ENCODE measurements around the gene TMEM266.

TMEM266 gene

DNA sequence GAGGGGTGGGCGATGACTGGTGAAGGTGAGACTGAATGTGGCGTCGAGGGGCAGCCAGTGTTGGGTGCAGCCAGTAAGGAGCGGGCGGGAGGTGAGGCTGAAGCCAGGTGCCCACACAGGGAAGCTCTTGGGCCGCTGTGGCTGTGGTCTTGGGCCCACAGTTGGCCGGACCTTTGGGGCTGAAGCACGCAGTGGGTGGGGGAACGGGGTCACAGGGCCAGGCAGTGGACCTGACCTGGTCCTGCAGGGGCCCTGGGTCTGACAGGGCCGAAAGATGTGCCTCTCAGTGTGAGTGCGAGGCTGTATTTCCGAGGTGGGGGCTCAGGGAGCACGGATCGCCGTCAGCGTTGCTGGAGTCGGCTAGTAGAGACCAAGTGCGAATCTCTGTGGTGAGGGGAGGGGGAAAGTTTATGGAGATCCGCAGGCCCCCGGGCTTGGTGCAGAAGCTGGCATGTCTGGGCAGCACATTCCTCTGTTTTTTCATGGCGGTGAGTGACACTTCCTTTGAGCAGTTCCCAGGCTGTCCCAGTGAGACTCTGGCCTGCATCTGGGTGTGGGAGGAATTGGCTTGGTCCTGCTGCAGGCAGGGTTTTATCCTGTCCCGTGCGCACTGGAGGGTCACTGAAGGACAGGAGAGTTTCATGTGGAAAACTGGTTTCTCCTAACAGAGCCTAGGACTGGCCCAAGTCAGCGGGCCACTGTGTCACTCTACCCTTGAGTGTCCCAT, 100.8 kb downstream of the TMEM266 start:
- DNase-seq (ENCODE audit: low spot score), result no peak
- no peak for FAIRE-seq

DNA sequence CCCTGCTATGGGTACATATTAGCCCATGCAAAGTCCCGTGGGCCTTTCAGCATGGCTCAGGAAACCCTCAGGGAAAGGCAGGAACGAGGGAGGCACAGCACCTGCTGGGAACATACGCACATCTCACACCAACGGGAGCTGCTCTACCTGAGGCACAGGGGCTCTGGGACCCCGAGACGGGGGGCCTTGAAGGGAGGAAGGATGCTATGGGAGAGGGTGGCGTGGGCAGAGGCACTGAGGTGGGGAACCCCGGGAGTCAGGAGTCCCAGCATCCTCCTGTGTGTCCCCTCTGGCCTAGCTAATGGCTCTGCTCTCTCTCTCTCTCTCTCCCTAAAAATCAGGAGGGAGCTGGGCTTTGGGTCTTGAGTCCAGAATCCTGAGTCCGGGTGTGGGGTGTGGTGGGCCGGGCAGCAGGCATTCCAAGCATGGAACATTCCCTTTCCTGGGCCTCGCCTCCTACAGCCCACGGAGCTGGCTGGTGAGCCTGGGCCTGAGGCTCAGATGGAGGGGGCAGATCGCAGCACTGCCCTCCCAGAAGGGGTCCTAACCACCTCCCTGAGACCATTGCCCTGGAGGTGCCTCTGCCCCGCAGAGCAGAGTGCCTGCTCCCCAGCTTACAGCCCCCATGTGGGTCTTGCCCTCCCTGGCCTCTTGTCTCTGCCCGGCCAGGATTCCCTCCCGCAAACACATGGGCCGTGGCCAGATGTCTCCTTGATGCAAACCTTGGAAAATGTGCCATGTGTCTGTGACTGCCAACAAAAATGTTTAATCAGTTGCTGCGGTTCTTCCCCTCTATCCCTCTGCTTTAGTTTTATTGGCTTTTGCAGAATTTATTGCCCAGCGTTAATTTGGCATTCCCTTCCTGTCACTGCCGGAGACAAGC, 101.6 kb downstream of the TMEM266 start:
- DNase-seq (ENCODE audit: low spot score) (no peak), FAIRE-seq (no peak)

DNA sequence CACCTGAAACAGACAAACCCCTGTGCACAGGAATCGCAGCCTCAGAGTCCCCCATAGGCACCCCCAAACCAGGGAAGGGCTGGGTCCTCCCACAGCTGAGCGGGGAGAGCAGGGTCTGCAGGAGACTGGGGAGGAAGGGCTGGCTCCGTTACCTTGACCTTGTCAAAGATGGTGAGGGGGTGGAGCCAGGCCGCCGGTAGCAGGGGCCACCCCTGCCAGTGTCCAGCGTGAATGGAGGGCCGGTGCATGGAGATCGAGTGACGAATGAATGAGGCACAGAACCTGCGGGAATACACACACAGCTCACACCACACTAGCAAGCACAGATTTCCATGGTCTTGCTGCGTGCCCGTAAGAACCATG, 102.2 kb downstream of the TMEM266 start:
- DNase-seq (ENCODE audit: low spot score), result no peak
- no peak for FAIRE-seq

DNA sequence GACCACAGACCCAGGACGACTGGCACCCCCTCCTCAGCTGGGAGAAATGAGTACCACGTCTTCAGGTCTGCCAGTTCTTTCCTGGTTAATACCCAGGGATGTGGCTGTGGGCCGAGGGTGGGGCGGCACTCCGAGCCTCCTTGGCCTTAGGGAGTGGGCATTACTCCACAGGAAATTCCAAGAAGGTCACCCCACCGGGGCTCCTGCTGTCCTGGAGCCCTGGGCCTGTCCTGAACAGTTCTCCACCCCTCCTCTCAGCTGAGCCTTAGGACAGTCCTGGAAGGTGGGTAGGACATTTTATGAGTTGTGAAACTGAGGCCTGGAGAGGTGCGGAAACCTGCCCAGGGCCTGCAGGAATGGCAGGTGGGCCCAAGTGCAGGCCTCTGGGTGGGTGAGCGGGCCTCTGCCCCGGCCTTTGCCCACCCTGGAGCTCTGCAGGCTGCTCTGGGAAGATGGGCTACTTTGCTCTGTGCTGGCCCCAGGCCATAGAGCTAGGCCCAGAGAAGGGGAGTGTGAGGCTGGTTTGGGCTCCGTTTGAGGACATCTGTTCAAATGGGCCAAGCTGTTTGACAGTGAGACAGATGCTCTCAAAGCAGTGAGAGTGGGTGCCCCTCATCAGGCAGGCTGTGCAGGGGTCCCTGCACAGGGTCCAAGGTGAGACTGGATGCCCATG, 103.1 kb downstream of the TMEM266 start:
- DNase-seq (ENCODE audit: low spot score) (no peak), FAIRE-seq (no peak)

DNA sequence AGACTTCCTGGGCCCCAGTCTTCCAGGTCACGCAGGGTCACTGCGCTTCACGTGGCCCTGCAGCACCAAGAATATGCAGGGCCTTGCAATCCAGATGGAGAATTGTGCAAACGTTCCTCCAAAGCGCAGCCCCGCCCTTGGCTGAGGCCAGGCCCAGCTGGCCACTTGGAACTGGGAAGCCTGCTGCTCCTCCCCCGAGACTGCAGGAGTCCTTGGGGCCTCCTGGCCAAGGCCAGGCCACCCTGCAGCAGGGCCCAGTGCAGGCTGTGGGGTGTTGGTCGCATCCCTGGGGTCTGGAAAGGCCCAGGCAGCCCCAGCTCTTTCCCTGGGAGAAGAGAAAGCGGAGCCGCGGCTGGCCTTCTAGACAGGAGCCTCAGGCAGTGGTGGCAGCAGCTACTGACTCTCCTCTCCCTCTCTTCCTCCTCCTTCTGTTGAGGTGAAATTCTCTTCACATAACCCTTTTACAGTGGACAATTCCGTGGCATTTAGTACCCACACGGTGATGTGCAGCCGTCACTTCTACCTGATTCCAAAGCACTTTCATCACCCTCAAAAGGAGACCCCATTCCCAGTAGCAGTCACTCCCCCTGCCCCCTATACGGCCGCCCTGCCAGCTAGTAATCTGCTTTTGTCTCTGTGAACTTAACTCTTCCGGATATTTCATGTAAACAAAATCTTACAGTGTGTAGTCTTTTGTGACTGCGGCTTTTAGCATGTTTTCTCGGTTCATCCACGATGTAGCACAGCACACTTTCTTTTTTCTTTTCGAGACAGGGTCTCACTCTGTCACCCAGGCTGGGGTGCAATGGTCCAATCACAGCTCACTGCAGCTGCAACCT, 103.9 kb downstream of the TMEM266 start:
- DNase-seq (ENCODE audit: low spot score), result no peak
- no peak for FAIRE-seq

DNA sequence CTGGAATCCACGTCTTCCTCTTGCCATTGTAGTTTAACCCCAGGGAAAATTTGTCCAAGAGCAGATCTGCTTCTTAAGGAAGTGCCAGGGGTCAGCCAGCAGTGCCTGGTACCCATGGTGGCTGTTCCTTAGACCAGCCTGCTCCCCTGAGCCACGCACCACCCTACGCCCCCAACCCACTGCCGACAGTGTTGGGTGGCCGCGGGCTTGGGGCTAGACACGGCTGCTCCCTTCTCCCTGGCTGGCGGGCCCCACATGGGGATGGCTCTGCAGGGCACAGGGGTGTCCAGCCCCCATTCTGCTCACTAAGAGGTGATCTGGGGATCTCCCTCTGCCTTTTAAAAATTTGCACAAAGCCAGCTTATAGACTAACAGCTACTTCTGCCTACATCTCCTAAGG, 104.8 kb downstream of the TMEM266 start:
- DNase-seq (ENCODE audit: low spot score) (no peak), FAIRE-seq (no peak)

DNA sequence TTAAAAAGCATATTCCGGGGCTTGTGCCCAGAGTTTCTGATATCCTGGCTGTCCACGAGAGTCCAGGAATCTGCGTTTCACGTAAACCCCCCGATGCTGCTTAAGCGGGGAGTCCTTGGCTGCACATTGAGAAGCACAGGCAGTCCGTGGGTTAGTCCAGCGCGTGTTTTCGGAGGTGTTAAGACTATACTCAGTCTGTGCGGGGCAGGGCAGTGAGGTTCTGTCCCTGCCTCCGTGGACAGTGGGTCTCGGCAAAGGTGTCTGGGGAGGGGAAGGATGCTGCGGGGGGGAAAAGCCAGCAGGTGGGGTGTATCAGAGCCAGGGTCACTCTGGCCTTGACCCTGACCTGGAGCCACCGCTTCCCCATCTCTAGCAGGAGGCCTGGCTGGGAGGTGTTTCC, 106.2 kb downstream of the TMEM266 start:
- DNase-seq (ENCODE audit: low spot score), result no peak
- FAIRE-seq, result no peak

DNA sequence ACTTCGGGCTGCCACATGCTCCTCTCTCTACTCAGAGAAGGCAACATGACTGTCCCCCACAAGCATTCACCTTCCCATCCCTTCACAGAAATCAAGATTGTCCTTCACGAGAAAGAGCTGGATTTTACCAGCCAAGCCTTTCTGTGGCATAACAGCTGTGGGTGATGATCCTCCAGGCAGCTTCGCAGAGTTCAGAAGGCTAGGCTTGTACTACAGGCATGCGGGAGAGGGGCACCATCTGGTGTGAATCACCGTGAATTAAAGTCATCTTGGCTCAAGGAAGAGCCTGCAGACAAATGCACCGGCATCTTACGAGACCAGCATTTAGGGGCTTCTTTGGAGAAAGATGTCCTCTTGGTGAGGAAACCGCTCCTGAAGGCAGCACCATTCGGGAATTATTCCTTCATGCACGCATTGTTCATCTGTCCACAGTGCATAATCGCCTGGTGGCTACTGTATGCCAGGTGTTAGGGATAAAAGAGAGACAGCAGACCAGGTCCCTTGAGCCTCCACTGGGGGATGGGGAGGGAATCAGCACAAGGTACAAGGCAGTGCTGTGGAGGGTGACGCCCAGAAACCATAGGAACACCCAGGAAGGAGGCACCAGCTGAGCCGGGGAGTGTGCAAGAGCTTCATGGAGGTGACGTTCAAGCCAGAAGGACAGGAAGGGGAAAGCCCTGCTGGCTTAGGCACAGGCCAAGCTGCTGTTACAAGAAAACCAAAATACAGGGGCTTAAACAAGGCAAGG, 108.6 kb downstream of the TMEM266 start:
- FAIRE-seq (no peak), DNase-seq (ENCODE audit: low spot score) (no peak)

DNA sequence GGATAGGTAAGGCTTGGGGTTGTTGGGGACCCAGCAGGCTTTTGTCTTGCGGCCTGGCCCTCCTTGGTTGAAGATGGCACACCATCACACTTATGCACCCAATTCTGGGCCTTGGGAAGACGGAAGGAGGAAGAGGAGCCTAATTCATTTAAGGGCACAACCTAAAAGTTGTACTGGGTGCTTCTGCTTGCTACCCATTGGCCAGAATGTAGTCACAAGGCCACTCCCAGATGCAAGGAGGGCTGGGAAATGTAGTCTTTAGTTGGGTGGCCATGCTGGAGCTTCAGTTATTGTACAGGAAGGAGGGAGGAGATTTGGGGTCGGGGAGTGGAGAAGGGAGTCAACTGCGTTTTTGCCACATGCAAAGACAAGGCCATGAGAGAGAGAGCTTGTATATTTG, 109.2 kb downstream of the TMEM266 start:
- no peak for DNase-seq (ENCODE audit: low spot score)
- no peak for FAIRE-seq

DNA sequence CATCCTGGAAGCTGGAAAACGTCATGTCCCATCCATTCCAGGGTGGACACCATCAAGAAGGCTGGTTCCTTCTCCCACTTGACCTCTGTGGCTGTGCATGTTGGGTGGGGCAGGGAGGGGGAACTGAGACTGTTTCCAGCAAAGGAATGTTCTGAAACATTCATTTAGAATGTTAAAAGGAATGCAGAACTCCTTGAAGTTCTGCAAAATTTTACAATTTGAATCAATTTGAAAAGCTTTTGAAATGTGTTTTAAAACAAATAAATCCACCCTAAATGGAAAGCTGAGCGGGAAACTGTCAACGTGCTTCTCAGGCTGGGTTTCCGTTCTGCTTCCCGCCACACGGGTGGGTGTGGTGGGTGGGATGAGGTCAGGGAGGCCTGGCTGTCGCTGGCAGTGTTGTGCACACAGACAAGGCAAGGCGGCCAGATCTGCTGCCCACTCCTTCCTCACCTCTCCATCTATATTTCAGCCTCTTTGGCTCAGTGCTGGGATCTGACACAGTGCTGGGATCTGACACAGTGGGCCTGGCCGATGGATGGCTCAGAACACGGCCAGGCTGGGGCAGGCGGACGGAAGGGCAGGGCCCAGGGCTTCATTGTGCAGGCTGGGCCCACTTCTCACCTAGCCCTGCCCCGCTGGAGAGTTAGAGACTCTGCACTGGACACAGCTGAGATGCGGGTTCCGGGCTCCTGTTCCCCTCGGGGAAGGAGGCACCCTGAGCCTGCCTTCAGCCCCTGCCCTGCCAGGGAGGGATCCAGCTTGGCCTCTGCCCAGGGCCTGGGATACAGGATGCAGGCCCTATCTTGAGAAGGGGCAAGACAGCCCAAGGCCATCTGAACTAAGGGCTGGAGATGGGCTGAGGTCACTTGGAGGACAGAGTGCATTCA, 110.4 kb downstream of the TMEM266 start:
- no peak for DNase-seq (ENCODE audit: low spot score)
- FAIRE-seq, result no peak

DNA sequence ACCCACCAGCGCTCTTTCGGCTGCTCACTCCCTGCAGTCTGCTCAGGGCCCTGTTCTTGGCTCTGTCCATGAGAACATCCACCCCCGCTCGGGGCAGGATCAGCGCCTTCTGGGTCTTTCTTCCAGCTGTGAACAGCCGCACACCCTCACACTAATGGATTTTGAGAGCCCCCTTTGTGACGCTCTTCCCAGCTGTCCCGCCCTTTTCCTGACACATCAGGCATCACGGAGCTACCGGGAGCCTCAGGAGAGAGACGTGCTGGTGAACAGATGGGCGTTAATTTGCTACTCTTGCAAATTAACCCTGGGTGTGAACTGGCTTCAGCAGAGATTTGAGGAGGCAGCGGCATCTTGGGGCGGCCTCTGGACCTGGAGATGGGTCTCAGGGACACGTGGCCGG, 113.0 kb downstream of the TMEM266 start:
- no peak for FAIRE-seq
- no peak for DNase-seq (ENCODE audit: low spot score)

DNA sequence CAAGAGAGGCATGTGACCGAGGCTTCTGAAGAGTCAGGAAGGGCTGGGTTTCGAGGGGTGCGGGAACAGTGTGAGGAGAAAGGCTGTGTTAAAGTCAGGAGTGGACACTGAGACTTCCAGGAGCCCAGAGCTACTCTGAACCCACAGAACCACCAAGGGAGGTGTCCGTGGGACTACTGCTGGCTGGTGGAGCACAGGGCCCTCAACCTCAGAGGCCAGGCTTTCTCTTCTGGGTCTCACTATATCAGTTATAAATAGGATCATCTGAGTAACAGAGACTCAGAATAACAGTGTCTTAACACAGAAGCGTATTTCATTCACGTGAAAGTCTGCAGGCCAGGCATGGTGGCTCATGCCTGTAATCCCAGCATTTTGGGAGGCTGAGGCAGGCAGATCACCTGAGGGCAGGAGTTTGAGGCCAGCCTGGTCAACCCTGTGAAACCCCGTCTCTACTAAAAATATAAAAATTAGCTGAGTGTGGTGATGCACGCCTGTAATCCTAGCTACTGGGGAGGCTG, 113.6 kb downstream of the TMEM266 start:
- FAIRE-seq (no peak), DNase-seq (ENCODE audit: low spot score) (no peak)

DNA sequence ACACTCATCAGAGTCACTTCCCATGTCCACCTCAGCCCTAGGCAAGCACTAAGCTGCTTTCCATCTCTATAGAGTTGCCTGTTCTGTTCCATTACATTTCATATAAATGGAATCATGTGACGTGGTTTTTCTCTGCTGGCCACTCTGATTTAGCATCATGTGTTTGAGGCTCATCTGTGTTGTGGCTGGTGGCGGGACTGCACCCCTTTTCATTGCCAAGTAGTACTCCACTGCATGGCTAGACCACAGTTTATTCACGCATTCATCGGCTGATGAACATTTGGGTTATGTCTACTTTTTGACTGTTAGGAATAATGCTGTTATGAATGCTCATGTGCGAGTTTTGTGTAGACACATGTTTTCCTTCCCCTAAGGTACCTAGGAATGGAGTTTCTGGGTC, 114.9 kb downstream of the TMEM266 start:
- DNase-seq (ENCODE audit: low spot score), result no peak
- no peak for FAIRE-seq

DNA sequence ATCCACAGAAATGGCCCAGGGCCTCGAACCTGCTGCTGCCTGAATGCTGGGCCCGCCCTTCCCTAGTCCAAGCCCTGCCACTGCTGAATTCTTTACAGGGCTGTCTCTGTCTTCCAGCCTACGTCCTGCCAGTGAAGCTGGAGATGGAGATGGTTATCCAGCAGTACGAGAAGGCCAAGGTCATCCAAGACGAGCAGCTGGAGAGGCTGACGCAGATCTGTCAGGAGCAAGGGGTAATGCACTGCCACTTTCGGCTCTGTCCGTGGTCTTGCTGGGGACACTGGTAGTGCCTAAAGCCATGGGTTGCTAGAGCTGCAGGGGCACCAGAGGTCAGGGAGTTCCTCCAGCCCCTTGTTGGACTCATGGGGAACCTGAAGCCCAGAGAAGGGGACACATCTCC, 115.7 kb downstream of the TMEM266 start:
- FAIRE-seq (no peak), DNase-seq (ENCODE audit: low spot score) (no peak)

DNA sequence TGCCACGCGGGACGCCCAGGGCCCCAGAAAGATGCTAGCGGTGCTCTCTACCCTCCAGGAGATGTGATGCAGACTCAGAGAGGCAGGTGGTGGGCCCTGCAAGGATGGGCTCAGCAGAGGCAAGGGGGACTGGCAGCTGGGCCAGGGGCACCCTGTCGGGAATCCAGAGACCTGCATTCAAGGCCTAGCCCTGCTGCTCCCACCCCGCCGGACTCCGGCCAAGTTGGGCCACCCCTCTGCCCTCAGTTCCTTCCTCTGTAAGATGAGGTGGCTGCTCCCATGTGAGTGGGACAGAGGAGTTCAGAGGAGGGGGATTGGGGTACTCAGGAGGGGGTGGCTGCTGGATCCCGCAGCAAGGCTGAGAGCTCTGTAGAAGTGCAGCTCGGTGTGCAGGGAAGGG, 116.3 kb downstream of the TMEM266 start:
- no peak for FAIRE-seq
- no peak for DNase-seq (ENCODE audit: low spot score)

DNA sequence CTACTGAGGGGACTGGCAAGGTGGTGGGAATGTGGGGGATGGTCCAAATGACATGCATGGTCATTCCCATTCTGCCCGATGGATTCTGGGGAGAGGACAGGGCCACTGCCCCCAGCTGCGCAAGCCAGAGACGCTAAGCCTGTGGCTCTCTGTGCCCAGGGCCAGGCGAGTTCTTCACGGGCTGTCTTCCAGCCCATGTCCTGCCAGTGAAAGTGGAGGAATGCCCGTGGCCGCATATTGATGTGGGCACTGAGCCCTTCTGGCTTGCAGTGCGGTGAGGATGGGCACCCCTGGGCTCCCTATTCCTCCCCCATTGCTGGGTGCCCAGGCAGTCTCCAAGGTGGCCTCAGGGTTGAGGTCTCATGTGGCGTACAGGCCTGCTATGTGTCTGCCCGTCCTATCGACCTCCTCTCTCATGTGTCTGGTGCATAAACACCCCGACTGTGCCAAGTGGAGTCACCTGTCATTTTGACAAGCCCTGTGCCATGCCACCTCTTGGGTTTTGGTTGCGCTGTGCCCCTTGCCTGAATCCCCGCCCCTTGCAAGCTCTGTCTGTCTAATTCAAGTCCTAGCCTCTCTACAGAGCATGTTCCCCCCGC, 116.8 kb downstream of the TMEM266 start:
- no peak for FAIRE-seq
- no peak for DNase-seq (ENCODE audit: low spot score)

DNA sequence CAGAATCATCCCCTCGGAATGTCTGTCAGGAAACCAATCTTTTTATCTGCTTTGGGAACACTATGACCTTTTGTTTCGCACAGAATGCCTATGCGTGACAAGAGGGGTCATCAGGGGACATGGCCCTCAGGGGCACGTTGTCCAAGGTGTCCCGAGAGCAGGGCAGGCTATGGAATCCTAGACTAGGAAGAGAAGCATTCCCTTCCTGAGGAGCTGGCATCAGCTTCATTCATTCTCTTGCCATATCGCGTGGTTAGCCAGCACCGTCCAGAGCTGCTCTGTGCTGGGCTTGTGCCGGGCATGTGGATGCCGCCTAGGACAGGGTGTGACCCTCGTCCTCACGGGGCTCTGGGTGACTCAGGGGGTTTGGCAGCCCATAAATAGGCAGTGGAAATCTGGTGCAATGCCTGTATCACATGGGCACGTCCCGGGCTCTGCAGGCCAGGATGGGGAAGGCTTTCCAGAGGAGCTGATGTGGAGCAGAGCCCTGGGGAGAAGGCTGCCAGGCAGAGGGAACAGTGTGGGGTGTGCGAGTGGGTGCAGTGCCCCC, 117.8 kb downstream of the TMEM266 start:
- FAIRE-seq, result no peak
- no peak for DNase-seq (ENCODE audit: low spot score)

DNA sequence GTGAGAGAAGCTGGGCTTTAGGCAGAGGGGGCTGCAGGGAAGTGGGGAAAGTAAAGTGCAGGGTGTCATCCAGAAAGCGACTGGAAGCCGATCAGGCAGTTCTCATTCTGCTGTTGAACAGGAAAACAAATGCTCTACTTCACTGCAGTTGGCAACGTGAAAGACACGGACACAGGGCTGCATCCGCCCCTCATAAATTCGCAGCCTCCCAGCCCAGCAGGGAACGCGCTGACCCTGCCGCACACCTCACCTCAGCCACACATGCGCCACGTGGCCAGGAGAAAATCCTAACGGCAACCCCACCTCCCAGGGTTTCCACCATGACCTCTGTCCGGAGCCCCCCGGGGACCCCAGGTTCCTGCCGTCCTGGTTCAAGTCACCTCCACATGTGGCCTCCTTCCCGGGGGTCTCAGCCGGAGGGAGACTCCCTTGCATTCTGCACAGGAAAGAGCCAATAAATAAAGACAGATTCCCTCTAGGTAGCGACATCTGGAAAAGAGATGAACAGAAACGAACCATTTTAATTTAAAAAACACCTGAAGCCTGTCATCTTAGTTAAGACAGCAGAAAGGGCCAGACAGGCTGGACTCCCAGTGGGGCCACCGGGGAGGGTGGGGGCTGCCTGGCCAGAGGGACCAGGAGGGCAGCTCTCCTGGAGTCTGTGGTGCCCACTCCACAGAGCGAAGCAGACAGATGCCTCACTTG, 118.7 kb downstream of the TMEM266 start:
- FAIRE-seq, result no peak

More for the DNA sequence above, 118.7 kb downstream of the TMEM266 start:
- DNase-seq (ENCODE audit: low spot score), result no peak
